Mesothelial cell of epicardium (in vitro differentiated cells): Measurements from ENCODE around the gene ZXDC. TPM values are rescaled to one million over a fixed set of nuclear protein-coding genes. Genes with fewer than 3 reads are reported as not detected.

Source experiments
- DNase-seq, 2 experiments: peaks; one replicate each; pipeline ENCODE4 v3.0.0; 2021; ENCODE audit warnings: low spot score in 2 of 2; ENCODE audit not compliant: unreplicated experiment in 2 of 2
- H3K27ac Mint-ChIP-seq: 2 replicates; pipeline ENCODE4 v1.8.0; 2021; ENCODE audit warnings: mixed read lengths
- H3K27me3 Mint-ChIP-seq: 2 replicates; pipeline ENCODE4 v1.8.0; 2021; ENCODE audit warnings: low read depth, mixed read lengths
- H3K36me3 Mint-ChIP-seq: 2 replicates; pipeline ENCODE4 v1.8.0; 2021; ENCODE audit warnings: mixed read lengths
- H3K4me1 Mint-ChIP-seq: 2 replicates; pipeline ENCODE4 v1.8.0; 2021; ENCODE audit warnings: mixed read lengths
- H3K4me3 Mint-ChIP-seq: 2 replicates; pipeline ENCODE4 v1.8.0; 2021; ENCODE audit warnings: mild to moderate bottlenecking, moderate library complexity, mixed read lengths
- H3K9me3 Mint-ChIP-seq: 2 replicates; pipeline ENCODE4 v1.8.0; 2021; ENCODE audit warnings: mixed read lengths
- total RNA-seq: library from RNA; stranded (reverse); gene quantifications from 3 replicates; pipeline ENCODE4 v1.2.1, GENCODE V29; 2021
- TF ChIP-seq, protein P1 (sequence below): fragments of 200-600 bp; sonication (generic); IDR thresholded peaks from one replicate; pipeline ENCODE4 v1.5.0; 2021; ENCODE audit warnings: antibody characterized with exemption; ENCODE audit not compliant: unreplicated experiment

ZXDC gene
- total RNA-seq, 1 donor from 2014 or later, result 34.2 TPM

GRCh38 chr3:126448136-126448892, 27.4 kb downstream of the ZXDC start:
- Mint-ChIP-seq H3K27me3 (no peaks in the 10 kb centered on the region), H3K9me3 (no peaks in the 10 kb centered on the region), H3K27ac (no peak overlapping the region), H3K4me1 (peaks cover 3% of the 10 kb centered on the region), H3K4me3 (no peak overlapping the region), H3K36me3 (peaks cover 15% of the 10 kb centered on the region)
- TF ChIP-seq, protein P1, sequence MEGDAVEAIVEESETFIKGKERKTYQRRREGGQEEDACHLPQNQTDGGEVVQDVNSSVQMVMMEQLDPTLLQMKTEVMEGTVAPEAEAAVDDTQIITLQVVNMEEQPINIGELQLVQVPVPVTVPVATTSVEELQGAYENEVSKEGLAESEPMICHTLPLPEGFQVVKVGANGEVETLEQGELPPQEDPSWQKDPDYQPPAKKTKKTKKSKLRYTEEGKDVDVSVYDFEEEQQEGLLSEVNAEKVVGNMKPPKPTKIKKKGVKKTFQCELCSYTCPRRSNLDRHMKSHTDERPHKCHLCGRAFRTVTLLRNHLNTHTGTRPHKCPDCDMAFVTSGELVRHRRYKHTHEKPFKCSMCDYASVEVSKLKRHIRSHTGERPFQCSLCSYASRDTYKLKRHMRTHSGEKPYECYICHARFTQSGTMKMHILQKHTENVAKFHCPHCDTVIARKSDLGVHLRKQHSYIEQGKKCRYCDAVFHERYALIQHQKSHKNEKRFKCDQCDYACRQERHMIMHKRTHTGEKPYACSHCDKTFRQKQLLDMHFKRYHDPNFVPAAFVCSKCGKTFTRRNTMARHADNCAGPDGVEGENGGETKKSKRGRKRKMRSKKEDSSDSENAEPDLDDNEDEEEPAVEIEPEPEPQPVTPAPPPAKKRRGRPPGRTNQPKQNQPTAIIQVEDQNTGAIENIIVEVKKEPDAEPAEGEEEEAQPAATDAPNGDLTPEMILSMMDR, result no peak
- DNase-seq, result peak in 1 of 2 experiments; percentile 33

- H3K27ac Mint-ChIP-seq, result no peak overlapping the region
- H3K36me3 Mint-ChIP-seq, result peaks cover 15% of the 10 kb centered on the region
- no peaks in the 10 kb centered on the region for H3K9me3 Mint-ChIP-seq
- TF ChIP-seq, protein P1, result no peak
- no peaks in the 10 kb centered on the region for H3K4me1 Mint-ChIP-seq
- H3K27me3 Mint-ChIP-seq, result no peaks in the 10 kb centered on the region
- no peak for DNase-seq
- no peak overlapping the region for H3K4me3 Mint-ChIP-seq
Measured at GRCh38 chr3:126447456-126448106, 28.1 kb downstream of the ZXDC start.

- Mint-ChIP-seq H3K27ac (no peak overlapping the region), H3K4me3 (no peak overlapping the region), H3K36me3 (peaks cover 13% of the 10 kb centered on the region), H3K27me3 (no peaks in the 10 kb centered on the region), H3K4me1 (no peaks in the 10 kb centered on the region), H3K9me3 (no peaks in the 10 kb centered on the region)
- DNase-seq, result no peak
- TF ChIP-seq, protein P1, result no peak
Measured at GRCh38 chr3:126446791-126447190, 28.9 kb downstream of the ZXDC start.

DNA sequence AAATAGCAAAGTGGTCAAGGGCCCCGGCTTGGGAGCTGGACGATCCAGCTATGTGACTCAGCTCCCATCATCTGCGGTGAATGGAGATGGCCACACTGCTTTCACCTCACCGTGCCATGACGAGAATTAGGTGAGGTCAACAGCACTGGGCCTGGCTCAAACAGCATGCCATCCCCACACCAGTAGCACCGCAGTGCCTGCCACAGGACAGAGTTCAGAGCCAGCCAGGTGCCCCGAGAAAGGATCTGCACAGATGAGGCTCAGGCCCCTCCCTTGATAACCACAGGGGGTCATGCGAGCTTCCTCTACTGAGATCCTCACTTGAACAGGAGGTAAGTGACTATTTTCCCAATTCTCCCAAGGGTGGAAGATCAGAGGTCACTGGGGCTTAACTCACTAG, 29.4 kb downstream of the ZXDC start:
- Mint-ChIP-seq H3K4me3 (no peak overlapping the region), H3K27me3 (no peaks in the 10 kb centered on the region), H3K4me1 (no peaks in the 10 kb centered on the region), H3K9me3 (no peaks in the 10 kb centered on the region), H3K27ac (no peak overlapping the region), H3K36me3 (peaks cover 9% of the 10 kb centered on the region)
- no peak for DNase-seq
- TF ChIP-seq, protein P1, result no peak

DNA sequence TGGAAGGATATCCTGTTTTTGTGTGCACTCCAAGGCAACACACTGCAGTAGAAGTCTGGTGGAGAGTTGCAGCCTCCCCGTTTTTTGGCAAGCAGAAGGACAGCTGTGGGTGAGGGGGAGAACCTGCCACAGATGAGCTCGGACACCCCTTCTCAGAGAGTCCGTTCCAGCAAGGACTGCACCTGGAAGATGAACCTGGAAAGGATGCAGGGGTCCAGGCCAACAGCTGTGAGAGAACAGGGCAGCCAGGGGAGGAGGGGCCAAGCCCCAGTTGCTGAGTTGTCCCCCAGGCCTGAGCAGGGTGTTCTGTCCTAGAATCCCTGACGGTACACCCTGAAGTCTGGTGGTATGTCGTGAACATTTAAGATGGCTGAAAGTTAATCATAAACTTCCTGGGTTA, 30.2 kb downstream of the ZXDC start:
- Mint-ChIP-seq H3K9me3 (no peaks in the 10 kb centered on the region), H3K36me3 (peaks cover 2% of the 10 kb centered on the region), H3K4me1 (no peaks in the 10 kb centered on the region), H3K27me3 (no peaks in the 10 kb centered on the region), H3K4me3 (no peak overlapping the region), H3K27ac (no peak overlapping the region)
- TF ChIP-seq, protein P1, result no peak
- peak in 1 of 2 experiments; percentile 30 for DNase-seq
